ENCODE results near the gene ZNF468. TPM values are rescaled to one million over a fixed set of nuclear protein-coding genes. Genes with fewer than 3 reads are reported as not detected.

Gene ZNF468
- total and polyA plus RNA-seq, 2 donors (not counting 1 experiment from before 2014, with no cell fraction given), result 10.2 to 30.6 TPM

GRCh38 chr19:52891336-52891735, 33.9 kb upstream of the ZNF468 start:
- Histone ChIP-seq H3K4me3 (replicated peaks in 1 of 4; ENCODE audit: control extremely low read depth in 1 of 4, insufficient read depth in 1 of 4, low read depth in 3 of 4, low read length in 4 of 4) (no peak overlapping the region), H3K36me3 (ENCODE audit: control insufficient read depth, insufficient read depth, low read length) (peaks cover 5% of the 10 kb centered on the region)
- no peak for TF ChIP-seq CTCF (conservative IDR thresholded peaks at IDR 0.05 in 1 of 2, IDR thresholded peaks at IDR 0.05 in 1 of 2; ENCODE audit: low read depth in 1 of 2, low read length in 2 of 2)
- no peak for TF ChIP-seq EZH2 (IDR thresholded peaks at IDR 0.05; ENCODE audit: low read length, missing control alignments)

GRCh38 chr19:52889931-52890330, 32.5 kb upstream of the ZNF468 start:
- Histone ChIP-seq H3K4me1 (ENCODE audit: control insufficient read depth, extremely low read depth, insufficient read depth, low read length) (no peaks in the 10 kb centered on the region), H3K9me3 (ENCODE audit: control insufficient read depth, insufficient read depth, low read depth, low read length) (no peaks in the 10 kb centered on the region), H3K4me3 (replicated peaks in 1 of 4; ENCODE audit: control extremely low read depth in 1 of 4, insufficient read depth in 1 of 4, low read depth in 3 of 4, low read length in 4 of 4) (no peak overlapping the region), H3K27ac (ENCODE audit: insufficient read depth, low read length) (no peak overlapping the region), H3K36me3 (ENCODE audit: control insufficient read depth, insufficient read depth, low read length) (peaks cover 5% of the 10 kb centered on the region), H3K27me3 (ENCODE audit: control insufficient read depth, insufficient read depth, low read length) (no peaks in the 10 kb centered on the region), H3K9ac (ENCODE audit: insufficient read depth, low read length) (no peak overlapping the region), H4K20me1 (ENCODE audit: control insufficient read depth, extremely low read depth, insufficient read depth, low read length) (no peaks in the 10 kb centered on the region), H2AFZ (ENCODE audit: low read length) (no peak overlapping the region), H3K79me2 (ENCODE audit: control insufficient read depth, insufficient read depth, low read length) (no peaks in the 10 kb centered on the region), H3K4me2 (ENCODE audit: extremely low read depth, insufficient read depth, low read length) (no peak overlapping the region)
- TF ChIP-seq CTCF (conservative IDR thresholded peaks at IDR 0.05 in 1 of 2, IDR thresholded peaks at IDR 0.05 in 1 of 2; ENCODE audit: low read depth in 1 of 2, low read length in 2 of 2) (no peak), EZH2 (IDR thresholded peaks at IDR 0.05; ENCODE audit: low read length, missing control alignments) (no peak)
- no peak for DNase-seq (ENCODE audit: low read depth in 2 of 2)

More at GRCh38 chr19:52891336-52891735, 33.9 kb upstream of the ZNF468 start:
- no peak for DNase-seq (ENCODE audit: low read depth in 2 of 2)
- no peaks in the 10 kb centered on the region for H3K9me3 ChIP-seq (ENCODE audit: control insufficient read depth, insufficient read depth, low read depth, low read length)
- H3K9ac ChIP-seq (ENCODE audit: insufficient read depth, low read length), result no peak overlapping the region
- no peaks in the 10 kb centered on the region for H4K20me1 ChIP-seq (ENCODE audit: control insufficient read depth, extremely low read depth, insufficient read depth, low read length)
- no peaks in the 10 kb centered on the region for H3K27me3 ChIP-seq (ENCODE audit: control insufficient read depth, insufficient read depth, low read length)
- H3K4me2 ChIP-seq (ENCODE audit: extremely low read depth, insufficient read depth, low read length), result no peak overlapping the region
- no peak overlapping the region for H2AFZ ChIP-seq (ENCODE audit: low read length)
- no peaks in the 10 kb centered on the region for H3K4me1 ChIP-seq (ENCODE audit: control insufficient read depth, extremely low read depth, insufficient read depth, low read length)
- peaks cover under 1% of the 10 kb centered on the region for H3K79me2 ChIP-seq (ENCODE audit: control insufficient read depth, insufficient read depth, low read length)
- H3K27ac ChIP-seq (ENCODE audit: insufficient read depth, low read length), result no peak overlapping the region

- no peaks in the 10 kb centered on the region for H3K9me3 ChIP-seq (ENCODE audit: control insufficient read depth, insufficient read depth, low read depth, low read length)
- TF ChIP-seq CTCF (conservative IDR thresholded peaks at IDR 0.05 in 1 of 2, IDR thresholded peaks at IDR 0.05 in 1 of 2; ENCODE audit: low read depth in 1 of 2, low read length in 2 of 2), result no peak
- TF ChIP-seq EZH2 (IDR thresholded peaks at IDR 0.05; ENCODE audit: low read length, missing control alignments), result no peak
- peaks cover 7% of the 10 kb centered on the region for H3K36me3 ChIP-seq (ENCODE audit: control insufficient read depth, insufficient read depth, low read length)
These were observed 31.7 kb upstream of the ZNF468 start for GRCh38 chr19:52889076-52889475.

More at GRCh38 chr19:52889076-52889475, 31.7 kb upstream of the ZNF468 start:
- no peaks in the 10 kb centered on the region for H3K79me2 ChIP-seq (ENCODE audit: control insufficient read depth, insufficient read depth, low read length)
- no peak overlapping the region for H3K4me2 ChIP-seq (ENCODE audit: extremely low read depth, insufficient read depth, low read length)
- H3K4me1 ChIP-seq (ENCODE audit: control insufficient read depth, extremely low read depth, insufficient read depth, low read length), result no peaks in the 10 kb centered on the region
- H3K27me3 ChIP-seq (ENCODE audit: control insufficient read depth, insufficient read depth, low read length), result no peaks in the 10 kb centered on the region
- no peaks in the 10 kb centered on the region for H4K20me1 ChIP-seq (ENCODE audit: control insufficient read depth, extremely low read depth, insufficient read depth, low read length)
- H3K4me3 ChIP-seq (replicated peaks in 1 of 4; ENCODE audit: control extremely low read depth in 1 of 4, insufficient read depth in 1 of 4, low read depth in 3 of 4, low read length in 4 of 4), result no peak overlapping the region
- no peak overlapping the region for H2AFZ ChIP-seq (ENCODE audit: low read length)
- H3K9ac ChIP-seq (ENCODE audit: insufficient read depth, low read length), result no peak overlapping the region
- no peak for DNase-seq (ENCODE audit: low read depth in 2 of 2)
- H3K27ac ChIP-seq (ENCODE audit: insufficient read depth, low read length), result no peak overlapping the region

All from fibroblast of lung (primary cell).